Subcutaneous adipose tissue (tissue), 4 donors: ENCODE data around the gene PITPNC1. TPM values are rescaled to one million over a fixed set of nuclear protein-coding genes. Genes with fewer than 3 reads are reported as not detected.

Experiments
- CTCF ChIP-seq: fragments of 450-650 bp; IDR thresholded peaks from one replicate; pipeline ENCODE4 v1.5.1; 2016; ENCODE audit warnings: low read depth, mild to moderate bottlenecking, control low read depth, antibody characterized with exemption, moderate library complexity
- total RNA-seq, 4 donors: library from RNA; depleted of rRNA; stranded (reverse); fragments of >200 nt; gene quantifications; one replicate each; pipeline ENCODE4 v1.1.0, GENCODE V29; 2016

Gene PITPNC1
- total RNA-seq, 4 donors from 2014 or later = 12.1 to 26.8 (median 18.2) TPM

DNA sequence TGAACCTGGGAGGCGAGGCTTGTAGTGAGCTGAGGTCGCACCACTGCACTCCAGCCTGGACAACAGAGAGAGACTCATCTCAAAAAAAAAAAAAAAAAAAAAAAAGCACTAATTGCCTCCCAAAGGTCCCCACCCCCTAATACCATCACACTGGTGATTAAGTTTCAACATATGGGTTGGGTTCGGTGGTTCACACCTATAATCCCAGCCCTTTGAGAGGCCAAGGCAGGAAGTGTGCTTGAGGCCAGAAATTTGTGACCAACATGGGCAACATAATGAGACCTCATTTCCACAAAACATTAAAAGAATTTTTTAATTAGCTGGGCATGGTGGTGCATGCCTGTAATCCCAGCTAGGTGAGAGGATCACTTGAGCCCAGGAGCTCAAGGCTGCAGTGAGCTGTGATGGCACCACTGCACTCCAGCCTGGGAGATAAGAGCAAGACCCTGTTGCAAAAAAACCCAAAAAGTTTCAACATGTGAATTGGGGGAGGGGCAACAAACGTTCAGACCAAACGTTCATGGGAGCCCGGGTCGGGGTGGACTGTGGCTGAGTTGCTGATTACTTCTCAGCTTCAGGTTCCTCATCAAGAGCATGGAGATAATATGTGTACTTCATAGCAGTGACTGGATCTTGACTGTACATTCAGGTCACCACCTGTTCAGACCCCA is 278.5 kb downstream of the PITPNC1 start:
- no peak for TF ChIP-seq CTCF

GRCh38 chr17:67656494-67657203 is 279.6 kb downstream of the PITPNC1 start:
- no peak for TF ChIP-seq CTCF

DNA sequence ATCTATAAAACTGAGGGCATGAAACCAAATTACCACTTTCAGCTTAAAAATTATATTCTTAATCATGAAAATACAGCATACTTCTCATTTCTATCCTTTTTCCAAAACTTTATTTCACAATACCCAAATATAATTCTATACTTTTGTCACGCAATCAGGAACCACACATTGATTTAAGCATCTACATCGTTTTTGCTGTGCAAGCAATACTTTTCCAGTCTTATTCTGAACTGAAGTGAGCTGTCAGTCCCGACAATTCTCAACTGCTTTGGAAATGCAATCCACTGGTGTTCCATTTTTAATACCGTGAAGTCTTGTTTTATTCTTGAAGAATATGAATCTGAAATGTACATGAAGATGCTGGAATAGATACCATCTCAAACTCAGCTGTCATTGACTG is 280.5 kb downstream of the PITPNC1 start:
- TF ChIP-seq CTCF = no peak

GRCh38 chr17:67658265-67658664 is 281.2 kb downstream of the PITPNC1 start:
- no peak for TF ChIP-seq CTCF

DNA sequence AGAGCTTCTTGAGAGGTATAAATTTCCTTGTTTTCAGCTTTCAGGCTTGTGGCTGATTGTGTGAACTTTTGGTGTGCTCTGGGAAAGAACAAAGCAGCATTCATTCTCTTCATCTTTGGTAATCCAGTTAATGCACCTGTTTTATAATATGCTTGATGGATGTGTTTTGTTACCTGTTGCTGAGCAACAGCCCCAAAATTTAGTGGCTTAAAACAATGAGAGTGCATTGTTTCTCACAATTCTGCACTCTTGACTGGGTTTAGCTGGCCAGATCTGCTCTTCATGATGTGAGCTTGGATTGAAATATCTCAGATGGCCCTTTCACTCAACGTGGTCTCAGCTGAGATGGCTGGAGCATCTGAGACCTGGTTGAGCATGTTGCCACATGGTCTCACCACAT is 281.9 kb downstream of the PITPNC1 start:
- TF ChIP-seq CTCF = no peak

DNA sequence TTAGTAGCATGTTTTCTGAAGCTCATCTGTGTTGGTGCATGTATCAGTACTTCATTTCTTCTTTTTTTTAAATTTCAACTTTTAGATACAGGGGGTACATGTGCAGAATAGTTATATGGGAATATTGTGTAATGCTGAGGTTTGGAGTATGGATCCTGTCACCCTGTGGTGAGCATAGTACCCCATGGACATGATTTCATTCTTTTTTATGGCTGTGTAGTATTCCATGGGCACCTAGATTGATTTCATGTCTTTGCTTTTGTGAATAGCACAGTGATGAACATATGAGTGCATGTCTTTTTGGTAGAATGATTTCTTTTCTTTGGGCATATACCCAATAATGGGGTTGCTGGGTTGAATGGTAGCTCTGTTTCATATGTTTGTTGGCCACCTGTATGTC is 285.6 kb downstream of the PITPNC1 start:
- no peak for TF ChIP-seq CTCF

DNA sequence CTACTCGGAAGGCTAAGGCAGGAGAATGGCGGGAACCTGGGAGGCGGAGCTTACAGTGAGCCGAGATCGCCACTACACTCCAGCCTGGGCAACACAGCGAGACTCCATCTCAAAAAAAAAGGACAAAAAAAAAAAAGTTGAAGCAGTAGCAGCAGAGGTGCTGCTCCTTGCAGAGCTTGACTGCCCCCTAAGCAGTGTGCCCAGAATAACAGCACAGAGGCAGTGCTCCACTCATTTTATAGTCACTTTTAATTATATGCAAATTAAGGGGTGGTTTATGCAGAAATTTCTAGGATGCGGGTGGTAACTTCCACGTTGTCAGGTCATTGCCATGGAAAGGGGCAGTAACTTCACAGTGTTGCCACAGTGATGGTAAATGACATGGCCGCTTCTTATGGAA is 286.4 kb downstream of the PITPNC1 start:
- TF ChIP-seq CTCF = no peak
